ENCODE results near the gene EXOC3. TPM values are rescaled to one million over a fixed set of nuclear protein-coding genes. Genes with fewer than 3 reads are reported as not detected.

The EXOC3 gene
- polyA plus RNA-seq, 1 donor from 2014 or later = 27.7 TPM

- Histone ChIP-seq H3K9me3 (ENCODE audit: low read length) (no peaks in the 10 kb centered on the region), H3K9ac (ENCODE audit: low read length) (no peak overlapping the region), H3K27me3 (ENCODE audit: insufficient read depth, low read depth, low read length) (no peaks in the 10 kb centered on the region), H3K36me3 (ENCODE audit: insufficient read depth, low read length) (no peaks in the 10 kb centered on the region), H4K20me1 (ENCODE audit: insufficient read depth) (no peaks in the 10 kb centered on the region), H3K27ac (ENCODE audit: low read length) (no peak overlapping the region), H3F3A (ENCODE audit: insufficient read depth, low read length, poor library complexity, severe bottlenecking) (no peaks in the 10 kb centered on the region), H3K4me2 (ENCODE audit: low read length) (no peak overlapping the region), H3K9me2 (ENCODE audit: insufficient read depth, low read length) (no peaks in the 10 kb centered on the region), H3K4me3 (ENCODE audit: low read length) (no peak overlapping the region), H3K79me2 (replicated peaks; ENCODE audit: insufficient read depth, low read length) (no peaks in the 10 kb centered on the region), H2AFZ (ENCODE audit: low read depth, low read length) (no peak overlapping the region)
- TF ChIP-seq REST (IDR thresholded peaks at IDR 0.05; ENCODE audit: borderline replicate concordance) = no peak
- TF ChIP-seq TAF1 (IDR thresholded peaks at IDR 0.05; ENCODE audit: low read depth) = no peak
- TF ChIP-seq EP300 (conservative IDR thresholded peaks at IDR 0.05; ENCODE audit: poor library complexity, severe bottlenecking) = no peak
- TF ChIP-seq EZH2 (IDR thresholded peaks at IDR 0.05; ENCODE audit: borderline replicate concordance, insufficient read depth, low read length, poor library complexity, severe bottlenecking) = no peak
- no peak for TF ChIP-seq RAD21 (conservative IDR thresholded peaks at IDR 0.05)
- TF ChIP-seq SMC3 (conservative IDR thresholded peaks at IDR 0.05; ENCODE audit: poor library complexity) = no peak
- TF ChIP-seq CTCF (IDR thresholded peaks at IDR 0.05; ENCODE audit: poor library complexity, severe bottlenecking) = no peak
- no peak for TF ChIP-seq MXI1 (conservative IDR thresholded peaks at IDR 0.05; ENCODE audit: poor library complexity, severe bottlenecking)
- no peak for TF ChIP-seq POLR2AphosphoS5 (IDR thresholded peaks at IDR 0.05)
Observed at GRCh38 chr5:405421-405820, 37.6 kb upstream of the EXOC3 start.

- no peaks in the 10 kb centered on the region for H3K9me3 ChIP-seq (ENCODE audit: low read length)
- no peak for TF ChIP-seq EZH2 (IDR thresholded peaks at IDR 0.05; ENCODE audit: borderline replicate concordance, insufficient read depth, low read length, poor library complexity, severe bottlenecking)
- TF ChIP-seq TAF1 (IDR thresholded peaks at IDR 0.05; ENCODE audit: low read depth) = no peak
- no peak for TF ChIP-seq CTCF (IDR thresholded peaks at IDR 0.05; ENCODE audit: poor library complexity, severe bottlenecking)
- no peak for TF ChIP-seq SMC3 (conservative IDR thresholded peaks at IDR 0.05; ENCODE audit: poor library complexity)
- TF ChIP-seq MXI1 (conservative IDR thresholded peaks at IDR 0.05; ENCODE audit: poor library complexity, severe bottlenecking) = no peak
- TF ChIP-seq RAD21 (conservative IDR thresholded peaks at IDR 0.05) = no peak
- TF ChIP-seq EP300 (conservative IDR thresholded peaks at IDR 0.05; ENCODE audit: poor library complexity, severe bottlenecking) = no peak
- no peak for TF ChIP-seq REST (IDR thresholded peaks at IDR 0.05; ENCODE audit: borderline replicate concordance)
- TF ChIP-seq POLR2AphosphoS5 (IDR thresholded peaks at IDR 0.05) = no peak
- H3K9ac ChIP-seq (ENCODE audit: low read length) = no peak overlapping the region
- no peak overlapping the region for H3K27ac ChIP-seq (ENCODE audit: low read length)
- no peaks in the 10 kb centered on the region for H3K79me2 ChIP-seq (replicated peaks; ENCODE audit: insufficient read depth, low read length)
- H2AFZ ChIP-seq (ENCODE audit: low read depth, low read length) = no peak overlapping the region
- no peaks in the 10 kb centered on the region for H3K27me3 ChIP-seq (ENCODE audit: insufficient read depth, low read depth, low read length)
- no peak overlapping the region for H3K4me2 ChIP-seq (ENCODE audit: low read length)
- no peak overlapping the region for H3K4me3 ChIP-seq (ENCODE audit: low read length)
- no peaks in the 10 kb centered on the region for H3K36me3 ChIP-seq (ENCODE audit: insufficient read depth, low read length)
- H3F3A ChIP-seq (ENCODE audit: insufficient read depth, low read length, poor library complexity, severe bottlenecking) = no peaks in the 10 kb centered on the region
- no peaks in the 10 kb centered on the region for H4K20me1 ChIP-seq (ENCODE audit: insufficient read depth)
- no peaks in the 10 kb centered on the region for H3K9me2 ChIP-seq (ENCODE audit: insufficient read depth, low read length)
Observed at GRCh38 chr5:406041-406440, 36.9 kb upstream of the EXOC3 start.

Measured in neural cell (in vitro differentiated cells).